GM12875 (cell line): ENCODE data around the gene ARHGEF38.

Experiments
- H3K4me3 ChIP-seq: one replicate; pipeline ENCODE4 v1.5.1; 2011; ENCODE audit warnings: low read depth, low read length, control low read depth
- TF ChIP-seq, protein P1 (sequence below): IDR thresholded peaks from 2 replicates; pipeline ENCODE4 v1.5.1; 2011; ENCODE audit warnings: low read depth, mild to moderate bottlenecking, control low read depth, inconsistent platforms, low read length, moderate library complexity, borderline replicate concordance; ENCODE audit not compliant: insufficient read depth

Gene ARHGEF38

DNA sequence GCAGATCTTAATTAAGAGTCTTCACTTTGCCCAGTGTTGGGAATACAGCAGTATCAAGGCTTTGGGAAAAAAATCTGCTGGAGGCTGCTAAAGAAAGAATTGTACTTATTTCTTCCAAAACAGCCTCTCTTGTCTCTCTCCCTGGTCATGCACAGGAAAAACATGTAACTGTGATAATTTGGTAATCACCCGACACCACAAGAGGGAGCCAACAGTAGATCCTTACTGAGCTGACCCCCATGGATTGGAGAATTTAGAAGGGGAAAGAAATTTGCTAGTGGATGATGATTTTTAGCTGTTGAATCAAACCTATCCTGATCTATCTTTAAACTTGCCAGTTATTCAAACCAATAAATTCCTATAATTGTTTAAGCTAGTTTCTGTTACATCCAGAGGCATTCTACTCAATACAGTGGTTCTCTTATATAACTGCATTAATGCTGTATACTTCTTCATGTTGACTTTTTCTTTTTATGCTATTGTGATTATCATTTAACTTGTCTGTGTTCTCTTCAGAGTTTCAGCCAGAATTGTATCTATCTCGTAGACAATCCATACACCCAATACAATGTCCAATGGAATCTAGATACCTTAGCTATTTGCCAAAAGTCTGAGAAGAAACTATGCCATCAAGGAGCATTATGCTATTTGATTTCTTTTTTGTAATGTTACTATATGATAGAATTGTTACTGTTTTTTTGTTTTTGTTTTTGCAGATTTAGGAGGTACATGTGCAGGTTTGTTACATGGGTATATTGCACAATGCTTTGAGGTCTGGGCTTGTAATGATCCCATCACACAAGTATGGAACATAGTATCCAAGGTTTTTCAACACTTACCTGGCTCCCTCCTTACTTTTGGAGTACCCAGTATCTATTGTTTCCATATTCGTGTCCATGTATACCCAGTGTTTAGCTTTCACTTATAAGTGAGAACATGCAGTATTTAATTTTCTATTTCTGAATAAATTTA lies 31.3 kb upstream of the ARHGEF38 start:
- no peak overlapping the region for H3K4me3 ChIP-seq
- TF ChIP-seq, protein P1, sequence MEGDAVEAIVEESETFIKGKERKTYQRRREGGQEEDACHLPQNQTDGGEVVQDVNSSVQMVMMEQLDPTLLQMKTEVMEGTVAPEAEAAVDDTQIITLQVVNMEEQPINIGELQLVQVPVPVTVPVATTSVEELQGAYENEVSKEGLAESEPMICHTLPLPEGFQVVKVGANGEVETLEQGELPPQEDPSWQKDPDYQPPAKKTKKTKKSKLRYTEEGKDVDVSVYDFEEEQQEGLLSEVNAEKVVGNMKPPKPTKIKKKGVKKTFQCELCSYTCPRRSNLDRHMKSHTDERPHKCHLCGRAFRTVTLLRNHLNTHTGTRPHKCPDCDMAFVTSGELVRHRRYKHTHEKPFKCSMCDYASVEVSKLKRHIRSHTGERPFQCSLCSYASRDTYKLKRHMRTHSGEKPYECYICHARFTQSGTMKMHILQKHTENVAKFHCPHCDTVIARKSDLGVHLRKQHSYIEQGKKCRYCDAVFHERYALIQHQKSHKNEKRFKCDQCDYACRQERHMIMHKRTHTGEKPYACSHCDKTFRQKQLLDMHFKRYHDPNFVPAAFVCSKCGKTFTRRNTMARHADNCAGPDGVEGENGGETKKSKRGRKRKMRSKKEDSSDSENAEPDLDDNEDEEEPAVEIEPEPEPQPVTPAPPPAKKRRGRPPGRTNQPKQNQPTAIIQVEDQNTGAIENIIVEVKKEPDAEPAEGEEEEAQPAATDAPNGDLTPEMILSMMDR, result peak; percentile 61

DNA sequence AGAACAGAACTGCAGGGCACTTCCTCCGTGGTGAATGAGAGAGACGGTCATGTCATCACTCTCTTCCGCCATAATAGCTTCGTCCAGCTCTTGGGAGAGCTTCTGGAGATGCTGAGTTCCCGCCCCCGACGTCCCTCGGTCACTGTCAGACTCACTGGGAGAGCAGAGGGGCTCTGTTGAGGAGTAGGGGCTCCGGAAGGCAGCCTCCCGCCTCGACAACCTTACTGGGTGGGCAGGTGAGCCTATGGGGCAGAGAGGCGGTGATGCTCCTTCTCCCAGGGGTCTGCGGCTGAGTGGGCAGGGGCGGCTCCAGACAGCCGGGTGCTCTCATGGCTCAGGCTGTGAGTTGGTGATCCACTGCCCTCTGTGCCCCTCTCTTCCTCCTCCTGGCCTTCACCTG lies 25.8 kb upstream of the ARHGEF38 start:
- TF ChIP-seq, protein P1, result no peak
- H3K4me3 ChIP-seq, result no peak overlapping the region

DNA sequence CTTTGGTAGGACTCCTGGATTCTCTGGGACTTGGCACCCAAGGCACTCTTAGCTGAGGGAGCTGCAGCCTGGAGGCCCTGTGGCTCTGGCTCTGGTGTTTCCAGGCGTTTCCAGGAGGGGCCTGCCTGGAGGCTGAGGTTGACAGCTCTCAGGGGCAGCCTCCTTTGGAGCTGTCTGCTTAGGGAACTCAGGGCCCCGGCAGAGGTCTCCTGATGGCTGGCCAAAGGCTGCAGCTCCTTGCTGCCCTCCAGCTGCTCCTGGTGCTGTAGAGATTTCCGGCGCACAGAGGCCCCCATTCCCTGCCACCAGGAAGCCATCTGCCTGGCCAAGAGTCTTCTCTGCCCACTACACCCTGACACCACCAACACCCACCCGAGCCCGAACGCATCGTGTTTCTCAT lies 25.3 kb upstream of the ARHGEF38 start:
- TF ChIP-seq, protein P1, result no peak
- no peak overlapping the region for H3K4me3 ChIP-seq

- TF ChIP-seq, protein P1, result no peak
- no peak overlapping the region for H3K4me3 ChIP-seq
Observed at GRCh38 chr4:105536601-105537000, 15.8 kb upstream of the ARHGEF38 start.

GRCh38 chr4:105541420-105541819 lies 11.0 kb upstream of the ARHGEF38 start:
- TF ChIP-seq, protein P1, result no peak

GRCh38 chr4:105542039-105542438 lies 10.4 kb upstream of the ARHGEF38 start:
- no peak overlapping the region for H3K4me3 ChIP-seq
- TF ChIP-seq, protein P1, result no peak

More at GRCh38 chr4:105541420-105541819, 11.0 kb upstream of the ARHGEF38 start:
- H3K4me3 ChIP-seq, result no peak overlapping the region

GRCh38 chr4:105543346-105543745 lies 9.1 kb upstream of the ARHGEF38 start:
- TF ChIP-seq, protein P1, result no peak
- no peak overlapping the region for H3K4me3 ChIP-seq
